GDM1 (cell line): ENCODE data around the gene WDR87.
A peak's percentile ranks its signal among the peaks of the same experiment; 100 is the strongest.
"Not testable (repeated sequence)": the region's sequence is repeated elsewhere in the genome, so short reads cannot be mapped to it uniquely, and the experiment has no call there.

Source experiments
- DNase-seq: peaks from one replicate; lab custom pipeline; 2025; lab: John Stamatoyannopoulos, UW

Gene WDR87

DNA sequence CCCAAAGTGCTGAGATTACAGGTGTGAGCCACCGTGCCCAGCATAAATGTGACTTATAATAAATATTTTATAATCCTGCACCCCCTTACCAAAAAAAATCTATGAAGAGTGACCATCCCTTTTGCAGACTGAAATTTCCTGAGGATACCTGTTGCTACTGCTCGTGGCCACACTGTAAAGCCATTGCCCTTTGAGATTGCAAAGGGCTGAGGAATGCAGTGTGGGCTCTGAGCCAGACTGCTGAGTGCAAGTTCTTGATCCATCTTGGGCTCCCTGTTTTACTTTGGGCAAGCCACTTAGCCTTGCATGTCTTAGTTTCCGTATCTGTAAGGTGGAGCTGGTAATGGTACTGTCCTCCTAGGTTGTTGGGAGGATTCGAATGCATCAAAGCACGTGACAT lies 24.0 kb upstream of the WDR87 start:
- no peak for DNase-seq

DNA sequence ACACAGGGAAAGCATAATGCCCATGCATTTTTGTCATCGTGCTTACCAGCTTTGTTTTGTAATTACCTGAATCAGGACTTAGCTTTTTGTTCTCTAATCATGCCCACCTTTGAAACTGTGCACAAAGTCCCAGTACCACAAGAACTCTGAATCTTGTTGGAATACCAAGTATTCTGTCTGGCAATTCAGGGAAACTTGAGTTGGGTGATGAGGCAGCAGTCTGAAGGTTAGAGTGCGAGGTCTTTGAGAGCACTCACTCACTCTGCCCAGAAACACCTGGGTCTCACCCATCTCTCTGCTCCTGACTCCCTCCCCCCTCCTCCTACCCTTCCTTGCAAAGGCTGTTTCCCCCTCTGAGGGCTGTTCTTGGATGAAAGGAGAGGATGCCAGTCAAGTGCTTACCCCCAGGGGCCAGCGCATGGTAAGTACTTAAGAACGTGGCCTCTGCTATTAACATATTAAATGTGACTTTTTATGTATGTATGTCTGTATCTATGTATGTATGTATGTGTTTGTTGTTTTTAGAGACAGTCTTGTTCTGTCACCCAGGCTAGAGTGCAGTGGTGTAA lies 23.0 kb upstream of the WDR87 start:
- no peak for DNase-seq

DNA sequence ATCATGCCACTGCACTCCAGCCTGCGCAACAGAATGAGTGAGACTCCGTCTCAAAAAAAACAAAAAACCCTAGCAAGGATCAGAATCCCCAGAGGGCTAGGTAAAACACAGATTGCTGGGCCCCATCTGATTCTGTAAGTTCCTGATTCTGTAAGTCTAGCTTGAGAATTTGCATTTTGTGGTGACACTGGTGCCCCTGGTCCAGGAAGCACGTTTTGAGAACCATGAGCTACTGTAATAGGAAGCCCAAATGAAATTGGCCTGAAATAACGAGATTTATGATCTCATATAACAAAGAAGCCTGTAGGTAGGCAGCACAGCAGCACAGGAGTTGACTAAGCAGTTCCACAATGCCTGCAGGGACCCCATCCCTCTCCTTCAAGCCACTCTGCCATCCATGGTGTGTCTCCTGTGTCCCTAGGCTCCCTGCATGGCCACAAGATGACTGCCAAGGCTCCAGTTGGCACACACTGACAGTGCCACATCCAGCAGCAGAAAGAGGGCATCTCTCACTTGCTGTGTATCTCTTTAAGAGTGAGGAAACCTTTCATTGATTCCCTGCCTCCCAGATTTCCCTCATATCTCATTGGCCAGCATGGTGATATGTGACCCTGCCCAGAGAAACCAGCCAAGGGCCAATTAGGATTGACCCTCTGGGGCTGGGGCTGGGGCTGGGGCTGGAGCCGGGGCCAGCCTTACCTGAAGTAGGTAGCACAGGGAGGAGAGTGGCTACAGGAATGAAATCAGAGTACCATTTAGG lies 22.3 kb upstream of the WDR87 start:
- peak; percentile 65 for DNase-seq

DNA sequence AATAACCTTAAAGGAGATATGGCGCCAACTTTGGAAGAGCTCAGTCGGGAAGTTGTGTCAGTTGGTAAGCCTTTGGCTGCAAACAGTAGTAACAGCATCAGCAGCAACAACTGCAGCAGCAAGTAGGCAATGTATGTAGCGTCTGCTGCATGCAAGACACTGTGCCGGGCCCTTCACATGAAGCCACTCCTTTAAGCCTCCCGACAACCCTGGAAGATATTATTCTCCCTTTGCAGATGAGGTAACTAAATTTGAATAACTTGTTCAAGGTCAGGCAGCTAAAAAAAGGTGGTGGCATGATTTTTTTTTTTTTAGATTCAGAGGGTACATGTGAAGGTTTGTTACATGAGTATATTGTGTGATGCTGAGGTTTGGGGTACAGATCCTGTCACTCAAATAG lies 20.3 kb upstream of the WDR87 start:
- no peak for DNase-seq

DNA sequence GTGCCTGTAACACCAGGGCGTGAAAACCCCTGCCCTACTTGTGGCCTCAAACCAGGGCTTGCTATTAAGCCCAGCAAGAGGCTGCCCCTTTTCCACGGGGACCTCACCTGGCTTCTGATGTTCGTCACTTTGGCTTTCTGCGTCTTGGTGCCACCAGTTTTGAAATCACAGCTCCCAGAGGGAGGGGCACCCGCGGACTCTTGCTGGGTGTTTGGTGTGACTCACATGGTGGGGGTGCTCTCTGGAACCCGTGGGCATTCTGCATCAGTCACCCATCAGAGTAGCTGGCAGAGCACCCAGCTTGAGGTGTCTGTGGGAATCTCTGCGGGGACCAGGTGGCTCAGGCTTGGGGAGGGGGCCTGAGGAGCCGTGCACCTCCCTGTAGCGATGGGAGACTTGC lies 19.9 kb upstream of the WDR87 start:
- DNase-seq = no peak

DNA sequence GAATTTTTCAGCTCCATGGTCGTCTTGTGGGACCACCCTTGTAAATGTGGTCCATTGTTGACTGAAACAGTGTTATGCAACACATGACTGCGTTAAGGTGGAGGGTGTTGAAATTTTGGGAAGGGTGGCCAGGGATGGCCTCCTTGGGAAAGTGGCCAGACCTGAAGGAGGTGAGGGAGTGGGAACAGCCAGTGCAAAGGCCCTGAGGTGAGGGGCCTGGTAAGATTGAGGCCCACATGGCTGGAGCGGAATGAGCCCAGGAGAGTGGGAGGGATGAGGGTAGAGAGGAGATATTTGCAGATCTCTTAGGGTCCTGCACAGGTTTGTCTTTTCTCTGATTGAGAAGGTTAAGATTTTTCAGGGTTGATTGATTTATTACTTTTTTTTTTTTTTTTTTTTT lies 18.8 kb upstream of the WDR87 start:
- DNase-seq = no peak

DNA sequence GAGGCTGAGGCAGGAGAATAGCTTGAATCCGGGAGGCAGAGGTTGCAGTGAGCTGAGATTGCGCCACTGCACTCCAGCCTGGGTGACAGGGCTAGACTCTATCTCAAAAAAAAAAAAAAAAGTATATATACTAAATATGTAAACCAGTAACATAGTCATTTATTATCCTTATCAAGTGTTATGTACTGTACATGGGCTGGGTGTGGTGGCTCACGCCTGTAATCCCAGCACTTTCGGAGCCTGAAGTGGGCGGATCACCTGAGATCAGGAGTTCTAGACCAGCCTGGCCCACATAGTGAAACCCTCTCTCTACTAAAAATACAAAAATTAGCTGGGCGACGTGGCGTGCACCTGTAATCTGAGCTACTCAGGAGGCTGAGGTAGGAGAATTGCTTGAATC lies 18.2 kb upstream of the WDR87 start:
- DNase-seq = not testable (repeated sequence)

DNA sequence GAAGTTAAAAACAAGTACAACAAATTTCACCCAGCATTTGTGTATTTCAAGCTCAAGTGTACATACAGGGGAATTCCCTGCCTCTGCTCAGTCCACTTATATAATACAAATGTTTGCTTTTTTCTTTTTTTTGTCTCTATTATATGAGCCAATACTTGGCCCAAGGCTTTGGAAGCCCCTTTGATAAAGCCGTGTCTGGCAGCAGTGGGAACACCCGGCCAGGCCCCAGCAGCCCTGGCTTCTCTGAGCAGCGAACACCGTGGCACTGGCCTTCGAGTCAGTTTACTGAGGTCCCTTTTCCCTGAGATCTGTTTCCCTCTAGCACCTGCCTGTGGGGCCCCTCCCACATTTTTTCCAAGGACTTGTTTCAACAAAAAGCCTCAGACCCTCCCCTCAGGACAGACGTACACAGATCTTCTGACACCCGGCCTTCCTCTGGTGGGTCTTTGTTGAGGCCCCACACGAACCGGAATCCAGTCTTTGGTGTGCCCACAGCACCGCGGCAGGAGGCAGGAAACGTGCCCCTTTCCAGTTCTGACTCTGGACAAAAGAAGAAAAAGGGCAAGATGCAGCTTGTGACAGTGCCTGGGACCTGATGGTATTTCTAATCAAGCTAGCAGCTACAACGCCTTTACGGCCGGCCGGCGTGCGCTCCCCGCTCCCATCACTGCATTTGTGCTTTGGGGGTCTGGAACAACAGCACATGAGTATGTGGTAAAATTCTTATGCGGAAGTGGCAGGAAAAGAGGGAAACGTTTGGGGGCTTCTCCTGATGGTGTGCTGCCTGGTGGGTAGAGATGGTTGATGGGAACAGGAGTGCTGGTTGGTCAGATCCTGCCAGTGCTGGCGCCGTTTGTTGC lies 14.4 kb upstream of the WDR87 start:
- DNase-seq = no peak

DNA sequence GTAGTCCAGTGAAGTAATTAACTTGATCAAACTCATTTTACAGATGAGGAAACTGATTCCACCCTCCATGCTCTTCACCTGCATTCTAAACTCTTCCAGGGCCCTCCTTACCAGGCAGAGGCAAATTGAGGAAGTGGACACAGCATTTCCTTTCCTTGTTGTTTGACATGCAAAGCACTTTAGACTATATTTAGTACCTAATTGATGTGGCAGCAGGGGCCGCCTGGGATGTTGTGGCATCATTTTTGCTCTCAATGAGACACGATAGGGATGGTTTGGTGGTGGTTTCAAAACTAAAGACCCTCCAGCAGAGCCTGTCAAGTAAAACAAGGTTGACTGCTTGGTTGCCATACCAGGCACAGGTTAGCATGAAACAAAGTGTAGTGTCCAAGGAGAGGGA lies 8.5 kb upstream of the WDR87 start:
- DNase-seq = peak; percentile 26

DNA sequence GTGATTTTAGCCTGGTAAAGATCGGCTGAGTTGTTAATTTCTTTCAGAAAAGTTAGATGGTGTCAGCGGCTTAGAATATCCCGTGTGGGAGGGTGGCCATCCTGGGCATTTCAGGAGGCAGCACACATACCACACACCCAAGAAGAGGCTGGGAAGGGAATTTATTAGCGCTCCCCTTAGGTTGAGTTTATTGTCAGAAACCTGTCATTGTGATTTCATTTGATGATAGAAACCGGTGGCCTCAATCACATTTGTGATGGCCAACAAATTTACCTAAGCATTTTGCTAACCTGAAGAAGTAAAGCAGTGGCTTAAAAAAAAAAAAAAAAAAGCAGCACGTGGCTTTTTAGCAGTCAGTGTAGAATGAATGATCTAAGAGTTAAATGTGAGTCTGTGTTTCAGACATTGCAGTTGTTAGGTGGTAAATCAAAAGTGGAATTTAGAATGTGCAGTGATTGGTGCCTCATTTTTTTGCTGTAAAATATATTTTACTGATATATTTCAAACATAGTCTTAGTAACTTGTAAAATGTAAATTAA lies 3.3 kb upstream of the WDR87 start:
- no peak for DNase-seq

DNA sequence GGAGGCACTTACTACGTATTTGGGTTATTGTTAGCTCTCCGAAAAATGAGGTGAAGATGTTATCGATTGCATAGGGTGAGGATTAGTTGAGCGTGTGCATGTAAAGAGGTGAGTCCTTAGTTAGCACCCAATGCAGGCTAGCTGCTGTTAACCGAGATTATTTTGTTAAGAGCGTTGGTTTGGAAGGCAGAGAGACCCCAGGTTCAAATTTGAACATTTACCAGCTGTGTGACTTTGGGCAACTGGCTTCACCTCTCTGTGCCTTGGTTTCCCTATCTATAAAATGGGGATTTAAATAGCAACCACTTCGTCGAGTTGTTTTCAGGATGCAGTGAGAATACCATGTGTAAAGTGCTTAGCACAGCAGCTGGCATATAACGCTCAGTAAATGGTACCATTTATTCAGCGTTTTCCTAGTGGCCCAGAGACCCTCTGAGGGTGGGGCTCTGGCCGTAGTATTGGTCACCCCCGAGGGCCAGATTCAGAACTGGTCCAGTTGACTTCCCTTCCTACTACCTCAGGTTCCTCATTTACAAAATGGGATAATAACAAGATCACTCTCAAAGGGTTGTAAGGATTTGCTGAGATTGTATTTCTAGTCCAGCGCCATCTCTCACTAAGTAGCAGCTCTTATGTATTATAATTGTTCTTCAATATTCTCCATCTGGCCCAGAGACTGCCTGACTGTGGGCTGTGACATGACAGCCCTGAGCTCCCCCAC lies 1.5 kb upstream of the WDR87 start:
- DNase-seq = no peak

DNA sequence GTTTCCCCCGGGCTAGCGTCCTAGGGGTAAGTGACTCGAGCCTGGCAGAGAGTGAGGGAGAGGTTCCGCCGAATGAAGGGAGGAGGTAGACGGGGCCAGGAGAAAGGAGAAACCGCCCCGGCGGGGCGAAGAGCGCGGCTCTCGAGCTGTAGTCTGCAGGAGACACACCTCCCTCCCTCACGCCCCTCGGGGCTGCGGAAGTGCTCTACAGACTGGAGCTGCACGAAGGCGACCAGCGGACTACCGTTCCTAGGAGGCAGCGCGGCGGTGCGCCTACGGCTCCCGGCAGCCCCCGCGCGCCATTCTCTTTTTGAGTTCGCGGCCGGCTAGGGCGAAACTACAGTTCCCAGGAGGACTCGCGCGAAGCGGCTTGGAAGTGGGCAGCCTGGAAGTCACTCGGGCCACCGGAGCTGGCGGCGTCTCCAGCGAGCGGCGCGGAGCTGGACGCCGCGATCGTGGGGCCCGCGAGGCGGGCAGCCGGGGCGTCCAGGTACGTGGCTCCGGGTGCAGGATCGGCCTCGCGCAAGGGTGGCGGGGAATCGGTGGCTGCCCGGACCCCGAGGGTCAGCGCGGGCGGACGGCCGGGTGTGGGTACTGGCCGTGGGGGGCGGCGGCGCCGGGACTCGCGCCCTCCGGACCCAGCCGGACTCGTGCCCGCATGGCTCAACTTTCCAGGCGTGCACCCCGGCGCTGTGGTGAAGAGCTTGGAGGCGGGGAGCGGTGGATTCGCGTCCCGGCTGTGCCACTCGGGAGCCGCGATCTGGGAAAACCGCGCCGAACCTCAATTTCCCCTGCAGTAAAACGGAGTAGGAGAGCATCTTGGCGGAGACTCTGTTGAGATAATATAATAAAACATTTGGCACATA lies 708 bp upstream of the WDR87 start, which contains the start of gene SIPA1L3:
Gene SIPA1L3 (plus strand): TSS at position 340 of the 866 bp plus-strand sequence. CDS start 174,358 bp downstream, outside the sequence.
- DNase-seq = peak; percentile 95

DNA sequence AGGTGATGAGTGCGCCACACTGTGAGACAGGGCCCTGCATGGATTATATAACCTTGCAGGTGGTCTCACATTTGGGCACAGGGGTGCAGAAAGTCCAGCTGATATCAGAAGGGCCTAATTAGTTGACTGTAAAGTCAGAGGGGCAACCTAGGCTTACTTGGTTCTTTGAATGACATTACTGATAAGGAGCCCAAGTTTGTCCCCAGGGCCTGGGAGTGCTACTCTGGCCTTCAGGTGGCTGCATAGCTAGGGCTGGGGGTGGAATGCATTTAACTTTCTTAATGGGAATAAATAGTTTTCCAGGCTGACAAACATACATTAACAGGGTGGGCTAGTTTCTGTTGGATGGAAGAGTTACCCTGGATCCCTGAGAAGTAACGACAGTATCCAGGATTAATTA lies 3.3 kb downstream of the WDR87 start:
- no peak for DNase-seq

DNA sequence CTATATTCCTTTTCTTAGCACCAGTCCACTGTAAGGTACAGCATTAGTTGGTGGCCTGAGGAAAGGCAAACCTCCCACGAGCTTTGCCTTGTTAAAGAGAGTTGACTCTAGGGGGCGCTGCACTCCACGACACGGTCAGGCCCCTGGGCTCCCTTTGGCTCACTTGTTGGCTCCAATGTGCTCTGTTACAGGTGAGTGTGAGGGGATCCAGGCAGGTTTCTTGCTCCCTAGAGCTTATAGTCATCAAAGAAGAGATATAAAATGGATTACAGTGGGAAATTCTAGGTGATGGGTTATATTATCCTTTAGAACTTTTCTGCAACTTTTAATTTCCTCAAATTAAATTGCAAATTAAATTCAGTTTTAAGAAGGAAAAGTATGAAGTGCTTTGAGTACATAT lies 3.7 kb downstream of the WDR87 start:
- peak; percentile 58 for DNase-seq

DNA sequence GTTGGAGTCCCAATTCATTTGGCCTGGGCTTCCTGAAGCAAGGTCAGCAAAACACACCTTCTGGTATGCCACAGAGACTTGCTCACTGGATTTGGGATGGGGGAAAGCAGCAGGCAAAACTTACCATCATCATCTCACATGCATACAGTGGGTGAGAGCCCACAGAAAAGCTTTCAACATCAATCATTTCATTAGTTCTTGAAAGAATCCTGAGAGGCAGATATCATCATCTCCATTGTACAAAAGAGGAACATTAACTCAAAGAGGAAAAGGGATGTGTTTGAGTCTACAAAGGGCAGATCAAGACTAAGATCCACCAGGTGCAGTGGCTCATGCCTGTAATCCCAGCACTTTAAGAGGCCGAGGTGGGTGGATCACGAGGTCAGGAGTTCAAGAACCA lies 6.4 kb downstream of the WDR87 start:
- no peak for DNase-seq

DNA sequence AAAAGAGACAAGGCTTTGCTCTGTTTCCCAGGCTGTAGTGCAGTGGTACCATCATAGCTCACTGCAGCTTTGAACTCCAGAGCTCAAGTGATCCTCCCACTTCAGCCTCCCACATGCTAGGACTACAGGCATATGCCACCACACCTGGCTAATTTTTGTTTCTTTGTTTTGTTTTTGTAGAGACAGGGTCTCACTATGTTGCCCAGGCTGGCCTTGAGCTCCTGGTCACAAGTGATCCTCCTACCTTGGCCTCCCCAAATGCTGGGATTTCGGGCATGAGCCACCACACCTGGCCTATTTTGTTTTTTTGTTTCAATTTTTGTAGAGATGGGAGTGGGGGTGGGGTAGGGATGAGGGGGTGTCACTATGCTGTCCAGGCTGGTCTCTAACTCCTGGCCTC lies 6.9 kb downstream of the WDR87 start:
- no peak for DNase-seq

DNA sequence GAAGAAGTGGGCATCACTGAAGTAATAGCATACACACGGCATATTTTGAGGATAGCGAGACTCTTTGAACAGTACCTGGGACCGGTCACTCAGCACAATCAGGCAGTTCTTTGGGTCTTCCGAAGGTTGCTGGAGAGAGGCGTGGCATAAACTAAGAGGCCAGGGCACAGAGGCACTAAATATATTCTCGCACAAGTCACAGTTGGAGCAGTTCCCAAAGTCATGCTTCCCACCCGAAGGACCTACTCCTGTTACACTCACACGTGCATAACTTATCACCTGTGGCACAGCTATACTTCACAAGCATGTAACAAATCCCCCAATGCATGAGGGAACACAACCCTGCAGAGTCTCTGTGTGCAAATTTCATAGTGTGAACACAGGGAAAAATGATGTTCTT lies 10.2 kb downstream of the WDR87 start:
- DNase-seq = no peak

DNA sequence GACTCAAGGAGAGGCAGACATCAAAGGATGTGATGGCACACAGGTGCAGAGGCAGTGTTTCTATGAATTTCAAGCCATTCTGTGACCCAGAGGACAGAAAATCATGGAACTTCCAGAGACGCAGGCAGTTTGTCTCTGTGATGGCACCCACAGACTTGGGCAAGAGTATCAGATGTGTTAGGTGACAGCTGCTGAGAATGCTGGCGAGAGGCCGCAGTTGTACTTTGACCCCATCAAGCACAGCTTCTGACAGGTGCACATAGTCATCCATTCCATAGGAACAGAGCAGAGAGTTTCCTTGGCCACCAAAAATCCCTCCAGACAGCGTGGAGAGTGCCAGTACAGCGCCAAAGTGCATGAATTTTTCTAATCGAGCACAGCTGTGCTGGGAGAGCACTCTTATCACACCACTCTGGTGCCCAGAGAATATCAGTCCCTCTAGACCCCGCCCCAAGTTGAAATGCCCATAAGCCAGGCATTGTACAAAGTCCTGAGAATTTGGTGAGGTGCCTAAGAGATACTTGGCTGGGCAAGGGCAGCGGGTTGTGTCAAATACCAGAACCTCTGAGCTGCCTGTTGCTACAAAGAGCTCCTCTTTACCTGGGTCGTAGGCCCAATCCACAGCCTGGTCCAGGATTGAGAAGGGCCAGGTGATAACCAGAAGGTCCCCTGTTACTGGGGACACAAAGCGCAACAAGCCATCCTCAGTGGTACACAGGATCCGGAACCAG lies 12.4 kb downstream of the WDR87 start:
- DNase-seq = no peak

DNA sequence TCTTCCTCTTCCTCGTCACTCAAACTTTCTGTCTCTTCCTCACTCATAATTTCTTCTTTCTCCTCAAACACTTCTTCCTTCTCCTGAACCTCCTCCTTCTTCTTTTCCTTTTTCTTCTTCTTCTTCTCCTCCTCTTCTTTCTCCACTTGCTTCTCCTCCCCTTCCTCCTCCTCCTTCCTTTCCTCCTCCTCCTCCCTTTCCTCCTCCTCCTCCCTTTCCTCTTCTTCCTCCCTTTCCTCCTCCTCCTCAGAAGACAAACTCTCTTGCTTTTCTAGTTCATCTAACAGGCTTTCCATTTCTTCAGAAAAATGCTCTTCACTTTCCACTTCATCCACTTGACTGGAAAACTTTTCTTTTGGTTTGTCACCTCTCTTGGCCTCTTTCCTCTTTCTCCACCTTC lies 19.8 kb downstream of the WDR87 start:
- no peak for DNase-seq

DNA sequence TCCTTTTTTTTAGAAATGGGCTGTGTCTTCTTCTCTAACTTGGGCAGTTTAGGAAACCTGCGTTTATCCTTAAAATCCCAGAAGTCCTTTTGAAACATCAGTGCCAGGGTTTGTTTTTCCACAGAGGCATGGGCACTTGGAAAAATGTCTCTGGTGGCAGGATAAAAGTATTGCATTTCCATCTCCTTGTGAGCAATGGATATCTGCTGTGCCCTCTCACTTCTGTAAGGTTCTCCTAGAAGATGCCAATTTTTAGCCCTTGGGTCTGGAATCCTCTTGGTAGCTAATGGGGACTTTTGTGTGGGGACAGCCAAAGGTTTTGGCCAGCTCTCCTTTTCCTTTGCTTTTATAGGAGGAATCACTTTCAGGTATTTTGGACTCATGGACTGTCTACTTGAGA lies 21.0 kb downstream of the WDR87 start:
- no peak for DNase-seq
